ENCODE measurements around the gene SOCS4.
"Not testable (repeated sequence)": the region's sequence is repeated elsewhere in the genome, so short reads cannot be mapped to it uniquely, and the experiment has no call there.

SOCS4 gene, protein sequence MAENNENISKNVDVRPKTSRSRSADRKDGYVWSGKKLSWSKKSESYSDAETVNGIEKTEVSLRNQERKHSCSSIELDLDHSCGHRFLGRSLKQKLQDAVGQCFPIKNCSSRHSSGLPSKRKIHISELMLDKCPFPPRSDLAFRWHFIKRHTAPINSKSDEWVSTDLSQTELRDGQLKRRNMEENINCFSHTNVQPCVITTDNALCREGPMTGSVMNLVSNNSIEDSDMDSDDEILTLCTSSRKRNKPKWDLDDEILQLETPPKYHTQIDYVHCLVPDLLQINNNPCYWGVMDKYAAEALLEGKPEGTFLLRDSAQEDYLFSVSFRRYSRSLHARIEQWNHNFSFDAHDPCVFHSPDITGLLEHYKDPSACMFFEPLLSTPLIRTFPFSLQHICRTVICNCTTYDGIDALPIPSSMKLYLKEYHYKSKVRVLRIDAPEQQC

DNA sequence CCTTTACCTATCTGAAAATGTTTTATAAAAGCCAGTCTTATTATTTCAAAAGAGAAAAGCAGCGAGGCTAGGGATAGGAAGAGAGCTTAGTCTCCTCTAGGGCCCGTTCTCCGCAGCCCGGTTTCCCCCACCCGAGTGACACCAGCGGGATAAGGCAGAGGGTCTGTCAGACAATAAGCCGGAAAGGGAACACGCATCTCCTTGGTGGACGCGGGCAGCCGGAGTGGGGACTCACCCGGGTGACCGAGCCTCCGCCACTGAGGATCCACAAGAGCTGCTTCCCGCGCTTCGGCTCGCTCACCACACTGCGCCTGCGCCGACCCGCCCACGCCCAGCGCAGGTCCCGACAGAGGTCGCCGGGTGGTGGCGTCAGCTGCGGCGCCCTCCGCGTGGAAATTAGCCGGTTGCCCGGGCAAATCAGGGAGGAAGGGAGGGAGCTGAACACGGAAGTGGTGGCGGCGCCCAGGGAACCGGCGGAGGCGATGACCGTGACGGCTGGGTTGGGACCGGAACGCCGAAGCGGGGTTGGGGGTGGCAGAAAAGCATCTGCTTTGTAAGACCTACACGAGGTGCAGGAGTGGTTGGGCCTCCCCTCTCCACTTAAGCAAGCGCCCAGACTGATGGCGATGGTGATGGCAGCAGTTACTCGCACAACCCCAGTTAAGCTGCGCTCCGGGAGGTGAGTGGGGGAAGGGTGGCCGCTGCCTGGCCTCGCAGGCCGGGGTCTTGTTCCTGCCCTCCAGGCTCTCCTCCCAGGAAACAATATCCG lies at the start of gene SOCS4, which contains the start of gene WDHD1:
Gene SOCS4, plus strand, starts transcription at position 444 of the 769 bp plus-strand sequence. CDS start 15,806 bp downstream, outside the sequence.
Gene WDHD1, minus strand, starts transcription at position 307 of the 769 bp plus-strand sequence. CDS start 312 bp downstream, outside the sequence.
- no peak for FAIRE-seq

DNA sequence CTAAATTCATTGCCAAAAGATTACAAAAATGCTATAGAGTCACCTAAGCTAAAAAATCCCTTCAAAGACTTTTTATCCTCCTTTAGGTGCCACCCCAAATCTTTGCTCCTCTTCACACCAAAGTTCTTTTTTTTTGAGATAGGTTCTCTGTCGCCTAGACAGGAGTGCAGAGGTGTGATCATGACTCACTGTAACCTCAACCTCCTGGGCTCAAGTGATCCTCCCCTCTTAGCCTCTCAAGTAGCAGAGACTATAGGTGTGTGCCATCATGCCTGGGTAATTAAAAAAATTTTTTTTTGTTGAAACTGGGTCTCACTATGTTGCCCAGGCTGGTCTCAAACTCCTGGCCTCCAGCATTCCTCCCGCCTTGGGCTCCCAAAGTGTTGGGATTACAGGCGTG lies 48.0 kb upstream of the SOCS4 start:
- FAIRE-seq: no peak

DNA sequence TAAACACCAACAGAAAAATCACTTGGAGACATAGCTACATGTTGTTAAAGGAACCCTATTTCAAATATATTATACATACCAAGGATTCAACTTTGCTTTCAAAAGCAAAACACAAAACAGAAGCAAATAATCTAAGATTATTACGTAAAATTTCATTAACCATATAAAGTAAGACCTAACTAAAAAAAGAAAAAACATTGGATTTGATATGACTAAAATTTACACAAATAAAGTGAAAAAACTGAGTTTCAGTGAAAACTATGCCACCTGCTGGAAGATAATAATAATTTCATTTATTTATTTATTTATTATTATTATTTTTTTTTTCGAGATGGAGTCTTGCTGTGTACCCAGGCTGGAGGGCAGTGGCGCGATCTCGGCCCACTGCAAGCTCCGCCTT lies 45.3 kb upstream of the SOCS4 start:
- FAIRE-seq: peak; percentile 55

DNA sequence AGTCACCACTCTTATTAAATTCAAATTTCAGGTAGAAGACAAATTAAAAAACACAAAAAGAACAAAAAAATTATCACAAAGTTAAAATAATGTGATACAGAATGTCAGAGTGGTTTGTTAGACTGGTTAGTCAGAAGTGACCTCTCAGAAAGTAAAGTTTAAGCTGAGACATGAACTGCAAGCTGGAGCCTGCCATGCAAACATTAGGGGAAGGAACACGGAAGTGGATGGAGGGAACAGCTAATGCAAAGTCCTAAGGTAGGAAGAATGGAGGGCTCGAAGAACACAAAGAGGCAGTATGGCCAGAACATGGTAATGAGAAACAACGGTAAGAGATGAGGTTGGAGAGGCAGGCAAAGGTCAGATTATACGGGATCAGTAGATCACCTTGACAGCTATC lies 41.9 kb upstream of the SOCS4 start:
- FAIRE-seq: no peak

DNA sequence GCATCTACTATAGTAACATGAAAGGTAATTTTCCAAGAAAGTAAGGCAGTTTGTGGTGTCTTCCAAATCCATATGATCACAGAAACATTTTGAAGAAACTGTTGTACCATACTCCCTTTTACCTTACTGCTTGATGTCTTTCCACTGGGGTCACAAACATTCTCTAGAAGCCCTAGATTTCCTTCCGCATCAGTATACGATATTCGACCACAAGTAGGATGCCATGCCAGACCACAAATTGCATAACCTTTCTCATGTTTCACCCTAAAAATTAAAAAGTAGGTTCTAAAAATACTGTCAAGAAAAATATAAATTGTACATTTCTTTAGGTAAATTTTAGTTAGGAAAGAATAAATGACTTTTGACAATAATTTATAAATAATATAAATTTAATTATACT lies 26.7 kb upstream of the SOCS4 start:
- no peak for FAIRE-seq

DNA sequence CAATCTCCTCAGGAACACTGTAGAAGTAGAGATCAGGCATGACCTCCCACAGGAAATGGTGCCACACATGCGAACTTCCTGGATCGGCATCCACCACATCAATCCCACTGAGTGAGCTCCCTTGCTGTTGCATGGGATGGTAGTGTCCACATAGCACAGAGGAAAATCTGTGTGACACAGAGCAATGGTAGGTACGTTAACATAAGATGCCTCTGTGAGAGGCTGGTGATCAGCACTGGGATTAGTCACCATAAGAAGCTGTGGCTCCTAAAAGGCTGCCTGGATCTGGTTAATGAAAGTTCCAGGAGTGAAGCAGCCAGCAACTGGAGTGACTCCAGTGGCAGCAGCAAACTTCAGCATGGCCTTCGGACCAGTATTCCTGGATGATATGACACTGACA lies 22.0 kb upstream of the SOCS4 start:
- FAIRE-seq: no peak

DNA sequence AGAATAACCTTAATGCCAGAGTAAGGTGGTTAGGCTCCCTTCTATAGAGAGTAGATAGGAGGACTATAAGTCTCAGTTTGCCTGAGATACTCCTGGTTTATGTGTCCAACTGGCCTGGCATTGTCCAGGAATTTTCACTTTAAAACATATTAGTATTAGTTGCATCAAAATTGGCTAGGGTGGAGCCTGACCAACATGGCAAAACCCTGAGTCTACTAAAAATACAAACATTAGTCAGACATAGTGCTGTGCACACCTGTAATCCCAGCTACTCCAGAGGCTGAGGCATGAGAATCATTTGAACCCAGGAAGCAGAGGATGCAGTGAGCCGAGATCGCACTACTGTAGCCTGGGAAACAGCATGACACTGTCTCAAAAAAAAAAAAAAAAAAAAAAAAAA lies 12.0 kb upstream of the SOCS4 start:
- no peak for FAIRE-seq

DNA sequence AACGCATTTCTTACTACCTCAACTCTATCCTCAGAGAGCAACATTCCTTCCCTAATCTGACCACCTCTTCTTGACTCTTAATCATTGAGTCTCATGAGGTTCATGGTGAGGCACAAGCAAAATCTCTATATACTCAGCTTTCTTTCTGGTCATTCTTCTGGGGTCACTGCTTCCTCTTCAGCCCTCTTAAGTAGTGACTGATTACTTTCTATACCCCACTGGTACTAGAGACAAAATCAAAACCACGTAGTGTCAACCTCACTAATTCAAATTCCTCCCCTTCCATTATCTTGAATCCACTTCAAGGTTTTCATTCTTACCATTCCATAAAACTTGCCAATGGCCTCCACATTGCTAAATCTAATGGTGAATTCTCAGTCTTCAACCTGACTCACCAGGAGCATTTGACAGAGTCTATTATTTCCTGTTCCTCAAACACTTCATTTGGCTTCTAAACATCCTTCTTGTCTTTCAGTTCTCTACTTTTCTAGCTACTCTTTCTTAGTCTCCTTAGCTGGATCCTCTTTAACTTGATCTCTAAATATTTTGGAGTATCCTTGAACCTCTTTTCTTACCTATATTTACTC lies 7.0 kb upstream of the SOCS4 start:
- no peak for FAIRE-seq

DNA sequence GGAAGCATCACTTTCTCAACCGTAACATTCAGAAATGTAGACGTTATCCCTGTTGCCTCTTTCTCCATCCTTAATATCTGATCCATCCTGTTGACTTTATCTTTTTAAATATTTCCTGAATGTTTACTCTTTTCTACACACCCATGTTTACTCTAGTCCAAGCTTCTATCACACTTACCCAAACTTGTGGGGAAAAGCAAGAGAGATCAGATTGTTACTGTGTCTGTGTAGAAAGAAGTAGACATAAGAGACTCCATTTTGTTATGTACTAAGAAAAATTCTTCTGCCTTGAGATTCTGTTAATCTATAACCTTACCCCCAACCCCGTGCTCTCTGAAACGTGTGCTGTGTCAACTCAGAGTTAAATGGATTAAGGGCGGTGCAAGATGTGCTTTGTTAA lies 2.7 kb upstream of the SOCS4 start:
- FAIRE-seq: not testable (repeated sequence)

DNA sequence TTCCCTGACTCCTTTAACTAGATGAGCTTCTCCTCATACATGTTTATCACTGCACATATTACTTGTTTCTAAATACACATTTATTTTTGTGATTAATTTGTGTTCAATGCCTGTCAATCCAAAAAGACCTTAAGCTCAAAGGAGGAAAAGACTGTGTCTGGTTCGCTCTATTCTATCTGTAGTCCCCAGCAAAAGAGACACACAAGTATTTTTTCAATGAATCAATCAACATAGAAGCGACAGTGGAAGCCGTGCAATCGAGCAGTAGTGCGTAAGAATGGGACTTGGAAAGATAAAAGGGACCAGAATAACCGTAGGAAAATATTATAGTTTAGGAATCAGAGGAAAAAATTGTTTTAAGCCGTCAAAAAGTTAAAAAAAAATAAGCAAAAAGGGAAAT lies 1.1 kb upstream of the SOCS4 start:
- FAIRE-seq: no peak

DNA sequence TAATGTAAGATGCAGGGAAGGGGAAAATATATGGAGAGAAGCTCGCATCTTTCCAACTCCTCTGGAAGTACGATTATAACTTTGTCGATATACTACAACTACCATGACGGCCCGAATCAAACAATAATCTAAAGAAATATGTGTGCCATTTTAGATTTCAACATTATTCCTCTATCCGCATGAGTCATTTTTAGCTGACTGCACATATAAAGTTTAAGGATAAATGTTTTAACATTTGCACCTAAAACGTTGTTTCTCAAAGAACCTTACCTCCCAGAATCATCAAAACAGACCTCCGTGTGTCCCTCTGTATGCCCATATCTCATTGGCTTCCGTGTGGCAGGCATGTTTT lies 619 bp upstream of the SOCS4 start:
- no peak for FAIRE-seq

DNA sequence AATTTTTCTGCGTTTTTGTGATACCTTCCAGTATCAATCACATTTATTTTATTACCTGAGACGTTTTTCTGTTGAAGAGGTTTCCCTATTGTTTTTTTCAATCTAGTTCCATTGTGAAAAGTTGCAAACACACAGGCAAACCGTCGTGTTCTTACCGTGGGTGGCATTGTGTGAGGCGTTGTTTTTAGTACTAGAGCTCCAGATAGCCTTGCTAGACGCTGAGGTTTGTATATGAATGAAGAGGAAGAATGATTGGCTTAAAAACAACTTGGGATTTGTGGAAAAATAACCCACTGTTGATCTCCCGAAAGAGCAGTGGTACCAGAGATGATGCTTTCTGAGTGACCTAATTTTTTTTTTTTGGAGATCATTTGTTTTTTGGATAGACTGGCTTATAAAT lies 1.0 kb downstream of the SOCS4 start:
- no peak for FAIRE-seq

DNA sequence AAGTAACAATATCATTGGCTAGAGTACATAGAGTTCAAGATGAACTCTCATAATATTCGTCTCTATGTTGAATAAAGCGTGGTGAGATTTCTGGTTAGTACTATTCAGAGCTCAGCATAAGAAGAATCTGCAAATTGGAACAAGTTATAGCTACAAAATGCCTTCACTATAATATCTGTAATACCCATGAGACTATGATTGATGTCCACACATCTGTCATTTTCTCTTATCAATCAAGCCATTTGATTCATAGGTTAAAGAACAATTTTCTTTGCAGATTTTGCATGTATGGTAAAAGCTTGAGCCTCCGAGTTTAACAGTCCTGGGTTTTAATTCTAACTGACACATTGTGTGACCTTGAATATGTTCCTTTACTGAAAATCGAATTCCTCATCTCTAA lies 1.4 kb downstream of the SOCS4 start:
- no peak for FAIRE-seq

DNA sequence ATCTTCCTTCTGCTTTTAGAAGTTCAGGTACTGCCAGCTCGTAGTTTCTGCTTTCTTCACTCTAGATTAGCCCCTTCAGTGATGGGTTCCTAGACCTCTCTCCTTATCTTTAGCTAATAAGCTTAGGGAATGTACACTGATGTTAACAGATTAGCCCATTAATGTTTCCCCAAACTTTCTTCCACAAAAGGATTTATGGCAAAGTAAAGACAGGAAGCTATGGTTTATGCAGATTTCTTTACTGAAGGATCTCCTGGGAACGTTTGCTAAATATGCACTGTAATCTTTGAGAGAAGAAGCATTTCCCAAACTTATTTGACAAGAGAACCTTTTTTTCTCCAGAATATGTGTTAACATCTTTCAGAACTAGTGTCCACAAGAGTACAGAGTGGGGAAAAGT lies 4.2 kb downstream of the SOCS4 start:
- FAIRE-seq: no peak

DNA sequence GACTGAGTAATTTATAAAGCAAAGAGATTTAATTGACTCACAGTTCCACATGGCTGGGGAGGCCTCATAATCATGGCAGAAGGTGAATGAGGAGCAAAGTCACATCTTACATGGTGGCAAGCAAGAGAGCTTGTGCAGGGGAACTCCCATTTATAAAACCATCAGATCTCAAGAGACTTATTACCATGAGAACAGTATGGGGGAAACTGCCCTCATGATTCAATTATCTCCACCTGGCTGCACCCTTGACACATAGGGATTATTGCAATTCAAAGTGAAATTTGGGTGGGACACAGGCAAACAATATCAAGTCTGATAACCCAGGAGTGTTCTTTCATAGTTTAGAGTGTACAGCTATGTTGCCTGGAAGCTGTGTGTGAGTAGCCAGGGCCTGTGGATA lies 11.0 kb downstream of the SOCS4 start:
- FAIRE-seq: not testable (repeated sequence)

DNA sequence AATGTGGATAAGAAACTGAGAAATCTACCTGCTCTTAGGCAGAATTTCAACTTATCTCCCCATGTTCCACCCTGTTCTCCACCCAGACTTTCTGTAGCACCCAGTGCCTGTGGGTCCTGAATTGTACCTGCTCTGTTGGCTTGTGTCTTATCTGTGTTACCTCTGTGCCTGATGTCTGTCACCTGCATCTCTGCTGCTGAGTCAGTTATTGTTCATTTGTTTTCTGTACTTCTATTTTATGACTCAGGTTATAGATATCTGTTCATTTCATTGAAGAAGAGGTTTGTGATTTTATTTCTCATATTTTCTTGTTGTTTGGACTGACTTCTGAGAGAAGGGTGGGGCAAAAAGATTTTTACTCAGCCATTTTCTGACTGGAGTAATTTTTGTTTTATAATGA lies 11.7 kb downstream of the SOCS4 start:
- no peak for FAIRE-seq

DNA sequence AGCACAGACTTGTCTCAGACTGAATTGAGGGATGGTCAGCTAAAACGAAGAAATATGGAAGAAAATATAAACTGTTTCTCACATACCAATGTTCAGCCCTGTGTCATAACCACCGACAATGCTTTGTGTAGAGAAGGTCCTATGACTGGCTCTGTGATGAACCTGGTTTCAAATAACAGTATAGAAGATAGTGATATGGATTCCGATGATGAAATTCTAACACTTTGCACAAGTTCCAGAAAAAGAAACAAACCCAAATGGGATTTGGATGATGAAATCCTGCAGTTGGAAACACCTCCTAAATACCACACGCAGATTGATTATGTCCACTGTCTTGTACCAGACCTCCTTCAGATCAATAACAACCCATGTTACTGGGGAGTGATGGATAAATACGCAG lies 16.5 kb downstream of the SOCS4 start:
- FAIRE-seq: no peak

DNA sequence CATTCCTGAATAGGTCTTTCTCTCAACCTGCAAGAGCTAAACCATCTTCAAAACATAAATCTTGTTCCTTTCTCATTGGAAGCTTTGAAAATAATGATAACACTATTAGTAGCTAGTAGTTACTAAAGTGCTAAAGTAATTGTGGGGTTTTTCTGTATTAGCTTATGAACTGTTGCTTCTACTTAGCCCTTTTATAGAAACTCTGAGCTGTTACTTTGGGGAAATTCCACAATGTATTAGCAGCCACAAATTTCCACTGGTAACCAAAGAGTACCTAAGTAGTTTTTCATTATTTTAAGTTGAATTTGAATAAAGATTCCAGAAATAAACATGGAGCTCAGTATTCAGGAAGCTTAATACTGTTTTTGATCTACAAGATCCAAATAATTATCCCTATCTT lies 18.1 kb downstream of the SOCS4 start:
- FAIRE-seq: no peak

DNA sequence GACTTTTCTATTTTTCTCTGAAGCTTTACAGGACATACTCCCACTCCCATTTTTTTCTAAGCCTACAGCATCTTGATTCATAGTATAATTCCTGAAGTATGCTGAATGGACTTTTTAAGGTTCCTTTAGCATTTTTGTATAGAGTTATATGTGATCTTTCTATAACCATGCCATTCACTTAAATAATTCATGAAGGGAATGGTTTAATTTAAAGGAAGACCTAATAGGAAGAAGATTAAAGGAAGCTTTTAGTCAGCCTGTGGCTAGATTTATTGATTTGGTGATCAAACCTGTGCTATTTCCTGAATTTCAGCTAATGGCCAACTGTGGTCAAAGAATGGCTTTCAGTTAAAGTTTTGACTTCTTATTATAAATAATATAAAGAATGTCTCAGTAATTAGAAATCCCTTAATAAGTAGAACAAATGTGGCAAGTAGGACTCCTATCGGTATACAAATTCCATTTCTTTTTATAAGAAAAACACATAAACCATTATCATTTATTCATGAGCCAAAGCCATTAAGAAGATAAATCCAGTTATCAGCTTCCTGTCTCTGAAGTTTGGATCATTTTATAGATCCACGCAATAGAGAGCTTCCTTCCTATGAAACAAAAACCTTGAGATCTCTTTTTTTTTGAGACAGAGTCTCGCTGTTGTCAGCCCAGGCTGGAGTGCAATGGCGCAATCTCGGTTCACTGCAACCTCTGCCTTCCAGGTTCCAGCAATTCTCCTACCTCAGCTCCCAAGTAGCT lies 20.4 kb downstream of the SOCS4 start:
- no peak for FAIRE-seq

DNA sequence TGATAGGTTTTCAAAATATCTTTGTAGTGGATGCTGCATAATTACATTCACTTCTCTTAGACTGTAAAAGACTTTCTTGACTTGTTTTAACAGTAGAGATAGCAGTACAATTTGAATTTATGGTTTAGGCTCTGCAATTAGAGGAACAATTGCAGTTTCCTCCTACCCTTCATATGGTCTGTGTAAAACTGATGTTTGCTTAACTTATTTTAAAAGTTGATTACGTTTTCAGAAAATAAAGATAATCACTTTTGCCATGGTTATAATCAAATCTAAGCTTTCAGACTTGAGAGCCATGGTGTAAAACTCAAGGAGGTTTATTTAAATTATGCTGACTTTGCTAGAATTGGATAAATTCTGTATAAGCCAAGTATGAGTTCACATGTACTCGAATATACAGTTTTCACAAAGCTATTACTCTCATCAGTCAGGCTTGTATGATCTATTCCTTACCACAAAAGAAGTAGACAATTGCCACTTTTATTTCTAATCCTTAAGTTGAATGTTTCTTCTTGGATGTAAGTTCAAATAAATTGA lies 21.9 kb downstream of the SOCS4 start:
- FAIRE-seq: no peak

DNA sequence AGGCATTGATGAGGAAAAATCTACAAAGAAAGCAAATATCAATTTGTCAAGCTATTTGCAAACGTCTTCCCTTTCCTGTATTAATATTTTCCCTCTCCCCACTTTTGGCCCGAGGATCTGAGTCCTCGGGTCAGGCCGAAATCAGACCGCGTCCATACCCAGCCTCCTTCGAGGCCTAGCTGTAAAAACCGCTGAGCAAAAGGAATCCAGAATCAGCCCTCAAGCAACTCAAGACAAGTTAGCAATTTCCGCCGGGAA lies 24.1 kb downstream of the SOCS4 start:
- FAIRE-seq: no peak

DNA sequence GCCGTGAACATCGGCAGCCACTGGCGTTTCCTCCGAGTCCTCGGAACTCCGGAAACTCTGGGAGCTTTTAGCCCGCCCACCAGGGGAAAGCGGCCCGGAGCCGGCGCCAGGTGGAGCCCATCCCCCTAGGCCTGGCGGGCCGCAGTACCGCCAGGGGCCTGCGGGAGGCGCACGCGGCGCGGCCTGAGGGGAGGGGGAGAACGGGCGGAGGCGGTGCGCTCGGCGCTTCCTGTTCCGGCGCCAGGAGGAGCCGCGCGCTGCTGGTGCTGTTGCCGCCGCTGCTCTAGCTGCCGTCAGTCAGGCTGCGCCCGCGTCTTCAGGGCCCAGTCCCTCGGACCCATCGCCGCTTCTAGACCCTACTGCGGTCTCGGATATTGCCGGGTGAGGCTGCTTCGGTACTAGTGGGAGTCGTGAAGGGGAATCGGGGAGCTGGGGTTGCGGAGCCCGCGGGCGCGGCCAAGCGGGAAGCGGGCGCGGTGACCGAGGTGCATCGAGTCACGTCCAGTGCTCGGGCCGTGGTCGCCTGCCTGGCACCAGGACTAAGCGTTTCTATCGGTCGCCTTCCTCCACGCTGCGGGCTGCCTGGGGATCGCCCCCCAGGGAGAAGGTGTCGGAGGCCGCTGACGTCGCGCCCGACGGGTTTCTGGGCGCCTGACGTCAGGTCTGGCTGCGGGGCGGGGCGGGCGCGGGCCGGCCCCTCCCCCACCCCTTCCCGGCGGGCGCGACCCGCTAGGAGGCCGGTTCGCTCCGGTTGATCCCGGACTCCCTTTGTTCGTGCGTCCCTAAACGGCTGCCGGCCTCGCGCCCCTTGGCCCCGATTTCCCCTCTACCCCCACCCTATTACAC lies 24.6 kb downstream of the SOCS4 start, which contains the start of gene MAPK1IP1L:
Gene MAPK1IP1L, plus strand, starts transcription at position 225 of the 846 bp plus-strand sequence. CDS start 10,037 bp downstream, outside the sequence.
- FAIRE-seq: no peak
